Fibroblast of lung (primary cell): ENCODE results near the gene KIAA1614. TPM values are rescaled to one million over a fixed set of nuclear protein-coding genes. Genes with fewer than 3 reads are reported as not detected.

Source experiments
- DNase-seq, 2 donors: peaks; one replicate each; pipeline versions ENCODE4 v3.0.0 to v3.0.0-alpha.2; 2010; ENCODE audit warnings: low read depth in 2 of 2
- H2AFZ ChIP-seq: 2 replicates; pipeline ENCODE4 v1.5.1; 2012; ENCODE audit warnings: low read length, control low read depth, inconsistent platforms
- H3K27ac ChIP-seq: 2 replicates; pipeline ENCODE4 v1.5.1; 2011; ENCODE audit warnings: low read length, control low read depth; ENCODE audit not compliant: insufficient read depth
- H3K27me3 ChIP-seq: 2 replicates; pipeline ENCODE4 v1.5.1; 2011; ENCODE audit warnings: mild to moderate bottlenecking, low read length; ENCODE audit not compliant: control insufficient read depth, insufficient read depth
- H3K36me3 ChIP-seq: 2 replicates; pipeline ENCODE4 v1.5.1; 2011; ENCODE audit warnings: low read length; ENCODE audit not compliant: control insufficient read depth, insufficient read depth
- H3K4me1 ChIP-seq: 2 replicates; pipeline ENCODE4 v1.5.1; 2011; ENCODE audit warnings: low read length; ENCODE audit not compliant: control insufficient read depth, insufficient read depth; ENCODE audit errors: extremely low read depth
- H3K4me2 ChIP-seq: 2 replicates; pipeline ENCODE4 v1.5.1; 2011; ENCODE audit warnings: low read length, control low read depth; ENCODE audit not compliant: insufficient read depth; ENCODE audit errors: extremely low read depth
- H3K4me3 ChIP-seq, 4 experiments: fragments of 200-600 bp in 1 of 4; sonication (generic) in 1 of 4; replicated peaks in 1 of 4; 2 replicates each; pipeline ENCODE4 v1.5.1; 2011 to 2016; ENCODE audit warnings: low read length in 4 of 4, low read depth in 3 of 4, mild to moderate bottlenecking in 3 of 4, control low read depth in 2 of 4, inconsistent platforms in 1 of 4, mixed read lengths in 1 of 4; ENCODE audit not compliant: insufficient read depth in 1 of 4; ENCODE audit errors: control extremely low read depth in 1 of 4
- H3K79me2 ChIP-seq: 2 replicates; pipeline ENCODE4 v1.5.1; 2012; ENCODE audit warnings: mild to moderate bottlenecking, low read length, inconsistent platforms; ENCODE audit not compliant: control insufficient read depth, insufficient read depth
- H3K9ac ChIP-seq: 2 replicates; pipeline ENCODE4 v1.5.1; 2011; ENCODE audit warnings: mild to moderate bottlenecking, low read length, control low read depth; ENCODE audit not compliant: insufficient read depth
- H3K9me3 ChIP-seq: 2 replicates; pipeline ENCODE4 v1.5.1; 2012; ENCODE audit warnings: low read depth, low read length; ENCODE audit not compliant: control insufficient read depth, insufficient read depth
- H4K20me1 ChIP-seq: 2 replicates; pipeline ENCODE4 v1.5.1; 2011; ENCODE audit warnings: low read length; ENCODE audit not compliant: control insufficient read depth, insufficient read depth; ENCODE audit errors: extremely low read depth
- EZH2 ChIP-seq: IDR thresholded peaks from 2 replicates; pipeline ENCODE4 v1.5.1; 2012; ENCODE audit warnings: low read length, control low read depth, mild to moderate bottlenecking; ENCODE audit errors: missing control alignments
- polyA plus RNA-seq, 2 donors: library from polyadenylated mRNA; depleted of rRNA in 1 of 2; stranded (reverse) in 1 of 2; unstranded in 1 of 2; fragments of >200 nt; gene quantifications; 2 replicates each; pipeline ENCODE4 v1.2.1, GENCODE V29; 2011 to 2012; ENCODE audit warnings: missing spikeins in 1 of 2
- total RNA-seq: library from RNA; depleted of rRNA; stranded (reverse); fragments of >200 nt; gene quantifications from 2 replicates; pipeline ENCODE4 v1.2.1, GENCODE V29; 2014
- TF ChIP-seq, protein P1 (sequence below), 2 donors: IDR thresholded peaks in 1 of 2; conservative IDR thresholded peaks in 1 of 2; 1 replicate in 1 of 2; 2 replicates in 1 of 2; pipeline ENCODE4 v1.5.1; 2011 to 2012; ENCODE audit warnings: low read length in 2 of 2, control low read depth in 1 of 2, inconsistent platforms in 1 of 2, low read depth in 1 of 2, mild to moderate bottlenecking in 1 of 2

KIAA1614 gene
- total and polyA plus RNA-seq, 2 donors (not counting 1 experiment from before 2014, with no cell fraction given): 3.0 to 8.1 TPM

DNA sequence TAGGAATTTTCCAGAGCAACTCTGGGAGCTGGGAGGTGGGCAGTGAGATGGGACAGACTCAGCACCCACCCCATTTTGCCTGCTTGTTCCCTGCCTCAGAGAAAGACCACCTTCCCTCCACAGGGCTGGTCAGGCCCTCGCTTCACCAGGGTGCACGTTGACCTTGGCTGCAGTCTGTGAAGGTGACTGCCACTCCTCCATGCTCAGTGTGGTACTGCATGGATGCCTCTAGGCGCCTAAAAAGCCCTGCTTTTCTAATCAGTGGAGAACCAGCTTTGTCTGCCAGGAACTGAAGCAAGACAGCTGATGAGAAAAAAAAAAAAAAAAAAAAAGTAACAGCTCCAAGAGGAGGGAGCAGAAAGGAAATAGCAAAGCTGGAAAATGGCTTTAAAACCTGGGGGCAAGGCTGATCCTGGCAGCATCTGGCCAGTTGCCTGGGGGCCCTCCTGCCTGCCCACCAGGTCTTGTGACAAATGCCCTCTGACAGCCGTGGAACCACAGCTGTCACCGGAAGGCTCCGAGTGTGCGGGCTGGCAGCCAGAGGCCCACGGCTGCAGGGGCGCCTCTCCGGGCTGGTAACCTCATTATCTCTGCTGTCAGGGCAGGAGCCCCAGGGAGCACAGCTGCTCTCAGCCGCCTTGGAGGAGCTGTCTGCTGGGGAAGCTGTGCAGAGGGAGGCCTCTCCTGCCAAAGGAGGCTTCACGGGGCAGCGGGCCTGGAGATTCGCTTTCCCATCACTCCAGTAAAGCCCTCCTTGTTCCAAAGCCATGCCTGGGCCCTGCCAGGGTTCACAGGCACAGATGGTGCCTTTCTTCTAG lies 13.7 kb downstream of the KIAA1614 start:
- peak; percentile 42 to 66 for DNase-seq
- H3K4me3 ChIP-seq: peak overlapping the region in 1 of 4 experiments; percentile 20
- no peak overlapping the region for H3K27ac ChIP-seq
- no peaks in the 10 kb centered on the region for H3K36me3 ChIP-seq
- TF ChIP-seq EZH2: no peak
- TF ChIP-seq, protein P1, sequence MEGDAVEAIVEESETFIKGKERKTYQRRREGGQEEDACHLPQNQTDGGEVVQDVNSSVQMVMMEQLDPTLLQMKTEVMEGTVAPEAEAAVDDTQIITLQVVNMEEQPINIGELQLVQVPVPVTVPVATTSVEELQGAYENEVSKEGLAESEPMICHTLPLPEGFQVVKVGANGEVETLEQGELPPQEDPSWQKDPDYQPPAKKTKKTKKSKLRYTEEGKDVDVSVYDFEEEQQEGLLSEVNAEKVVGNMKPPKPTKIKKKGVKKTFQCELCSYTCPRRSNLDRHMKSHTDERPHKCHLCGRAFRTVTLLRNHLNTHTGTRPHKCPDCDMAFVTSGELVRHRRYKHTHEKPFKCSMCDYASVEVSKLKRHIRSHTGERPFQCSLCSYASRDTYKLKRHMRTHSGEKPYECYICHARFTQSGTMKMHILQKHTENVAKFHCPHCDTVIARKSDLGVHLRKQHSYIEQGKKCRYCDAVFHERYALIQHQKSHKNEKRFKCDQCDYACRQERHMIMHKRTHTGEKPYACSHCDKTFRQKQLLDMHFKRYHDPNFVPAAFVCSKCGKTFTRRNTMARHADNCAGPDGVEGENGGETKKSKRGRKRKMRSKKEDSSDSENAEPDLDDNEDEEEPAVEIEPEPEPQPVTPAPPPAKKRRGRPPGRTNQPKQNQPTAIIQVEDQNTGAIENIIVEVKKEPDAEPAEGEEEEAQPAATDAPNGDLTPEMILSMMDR (conservative IDR thresholded peaks at IDR 0.05 in 1 of 2, IDR thresholded peaks at IDR 0.05 in 1 of 2; ENCODE audit: low read depth in 1 of 2, low read length in 2 of 2): no peak
- no peaks in the 10 kb centered on the region for H4K20me1 ChIP-seq
- no peak overlapping the region for H3K9ac ChIP-seq
- peaks cover 2% of the 10 kb centered on the region for H3K4me1 ChIP-seq
- H3K27me3 ChIP-seq: no peaks in the 10 kb centered on the region
- H3K4me2 ChIP-seq: peak overlapping the region; percentile 7
- H3K9me3 ChIP-seq: no peaks in the 10 kb centered on the region
- H2AFZ ChIP-seq: no peak overlapping the region
- no peaks in the 10 kb centered on the region for H3K79me2 ChIP-seq

DNA sequence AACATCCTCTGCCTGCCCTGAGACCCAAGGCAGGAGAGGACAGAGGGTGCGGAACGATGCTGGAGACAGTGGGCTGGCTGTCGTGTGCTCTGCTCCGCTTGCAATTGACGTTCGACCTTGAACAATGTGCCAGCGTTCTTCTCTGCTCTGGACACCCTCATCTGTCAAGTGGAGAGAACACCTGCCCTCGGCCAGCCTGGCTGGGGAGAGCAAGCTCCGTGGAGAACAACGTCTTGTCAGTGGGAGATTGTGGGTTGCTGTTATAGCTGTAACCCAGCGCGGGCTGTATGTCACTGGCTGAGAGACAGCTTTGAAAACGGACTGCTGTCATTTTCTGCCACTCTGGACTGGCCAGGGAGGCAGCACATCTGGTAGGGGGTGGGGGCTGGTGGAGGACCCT lies 14.7 kb downstream of the KIAA1614 start:
- Histone ChIP-seq H3K79me2 (no peaks in the 10 kb centered on the region), H3K4me1 (peaks cover 2% of the 10 kb centered on the region), H3K4me2 (no peak overlapping the region), H3K4me3 (no peak overlapping the region), H2AFZ (no peak overlapping the region), H3K9ac (no peak overlapping the region), H3K36me3 (no peaks in the 10 kb centered on the region), H4K20me1 (no peaks in the 10 kb centered on the region), H3K27me3 (no peaks in the 10 kb centered on the region), H3K27ac (no peak overlapping the region), H3K9me3 (no peaks in the 10 kb centered on the region)
- no peak for TF ChIP-seq EZH2
- TF ChIP-seq, protein P1 (conservative IDR thresholded peaks at IDR 0.05 in 1 of 2, IDR thresholded peaks at IDR 0.05 in 1 of 2; ENCODE audit: low read depth in 1 of 2, low read length in 2 of 2): no peak
- DNase-seq: no peak

- H3K36me3 ChIP-seq: no peaks in the 10 kb centered on the region
- H3K27me3 ChIP-seq: no peaks in the 10 kb centered on the region
- no peaks in the 10 kb centered on the region for H3K79me2 ChIP-seq
- no peak overlapping the region for H3K27ac ChIP-seq
- H3K9ac ChIP-seq: no peak overlapping the region
- no peak for TF ChIP-seq EZH2
- H2AFZ ChIP-seq: no peak overlapping the region
- no peak overlapping the region for H3K4me2 ChIP-seq
- no peaks in the 10 kb centered on the region for H4K20me1 ChIP-seq
- H3K4me3 ChIP-seq: no peak overlapping the region
- no peaks in the 10 kb centered on the region for H3K9me3 ChIP-seq
- DNase-seq: no peak
- peaks cover 2% of the 10 kb centered on the region for H3K4me1 ChIP-seq
Measured at GRCh38 chr1:180927841-180928240, 15.1 kb downstream of the KIAA1614 start.
